Stimulated activated memory B cell treated with anti-CD40 and anti-IgM and Interleukin-4, amounts not matched to agents 10 μg/mL and 1 μg/mL and 100 μg/mL, for 72 hours (primary cell): ENCODE measurements around the gene ETNPPL.
A peak's percentile ranks its signal among the peaks of the same experiment; 100 is the strongest.

Source experiments
- ATAC-seq: fragments of 150-1000 bp; cut with Tn5 transposase; 2 replicates; pipeline ENCODE4 v1.10.0; 2021
- H3K27ac Mint-ChIP-seq: one replicate; pipeline ENCODE4 v1.8.0; 2022; ENCODE audit warnings: mild to moderate bottlenecking, mixed read lengths
- H3K27me3 Mint-ChIP-seq: one replicate; pipeline ENCODE4 v1.8.0; 2022; ENCODE audit warnings: mixed read lengths
- H3K36me3 Mint-ChIP-seq: one replicate; pipeline ENCODE4 v1.8.0; 2022; ENCODE audit warnings: mixed read lengths
- H3K4me1 Mint-ChIP-seq: one replicate; pipeline ENCODE4 v1.8.0; 2022; ENCODE audit warnings: mixed read lengths
- H3K4me3 Mint-ChIP-seq: one replicate; pipeline ENCODE4 v1.8.0; 2022; ENCODE audit warnings: mild to moderate bottlenecking, moderate library complexity, mixed read lengths
- H3K9me3 Mint-ChIP-seq: one replicate; pipeline ENCODE4 v1.8.0; 2022; ENCODE audit warnings: mixed read lengths

ETNPPL gene

DNA sequence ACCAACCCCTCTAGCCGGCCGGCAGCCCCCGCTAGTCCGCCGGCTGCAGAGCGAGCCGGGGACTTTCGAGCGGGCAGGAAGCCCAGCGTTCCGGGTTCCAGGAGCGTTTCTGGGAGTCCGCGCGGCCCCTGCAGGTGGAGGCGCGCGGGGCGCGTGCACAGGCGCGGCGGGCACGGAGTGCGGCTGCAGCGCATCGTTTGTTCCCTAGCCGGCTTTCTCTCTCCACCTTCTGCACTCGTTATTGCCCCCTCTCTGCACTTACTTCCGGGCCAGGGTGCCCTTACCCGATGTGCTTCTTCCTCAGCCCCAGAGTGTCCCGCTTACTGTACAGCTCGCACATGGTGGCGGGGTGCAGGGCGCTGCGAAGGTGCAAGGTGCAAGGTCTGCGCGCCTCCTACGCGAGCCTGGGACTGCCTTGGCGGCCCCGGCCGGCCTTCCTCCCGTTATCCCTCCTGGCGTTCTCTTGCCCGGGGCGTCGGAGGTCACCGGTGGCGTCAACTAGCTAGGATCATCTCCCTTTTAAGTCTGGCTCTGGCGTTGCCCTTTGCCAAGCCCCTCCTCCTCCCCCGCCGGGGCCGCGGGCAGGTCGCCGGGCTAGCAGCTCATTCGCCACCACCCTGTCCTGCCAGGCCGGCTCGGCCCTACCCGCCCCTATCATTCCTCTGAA lies at the start of gene ETNPPL:
Gene ETNPPL (minus strand): TSS at position 495 of the 667 bp plus-strand sequence. CDS start 155 bp downstream, at position 340.
- no peaks in the 10 kb centered on the region for H3K36me3 Mint-ChIP-seq
- peak within 1 kb of the TSS; percentile 64 for H3K4me3 Mint-ChIP-seq
- H3K4me1 Mint-ChIP-seq = peaks cover 13% of the 10 kb centered on the region
- peak; percentile 49 for ATAC-seq
- peaks cover 26% of the 10 kb centered on the region for H3K27me3 Mint-ChIP-seq
- no peaks in the 10 kb centered on the region for H3K9me3 Mint-ChIP-seq
- H3K27ac Mint-ChIP-seq = no peak within 1 kb of the TSS

DNA sequence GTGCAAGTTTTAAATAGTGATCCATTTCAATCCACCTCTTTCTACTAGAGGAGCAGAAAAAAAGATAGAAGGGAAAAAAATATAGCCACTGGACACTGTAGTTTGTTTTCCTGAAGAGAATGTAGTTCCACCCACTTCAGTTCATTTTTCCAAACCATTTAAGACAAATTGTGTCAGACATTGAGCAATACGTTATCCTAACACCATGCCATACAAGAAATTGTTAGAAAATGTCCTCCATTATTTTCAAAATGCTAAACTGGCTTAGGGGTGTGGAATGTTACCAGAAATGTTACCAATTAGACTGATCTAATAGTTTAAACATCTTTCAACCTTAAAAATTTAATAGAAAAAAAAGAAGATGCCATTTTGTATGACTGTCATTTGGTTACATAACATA lies 48.6 kb upstream of the ETNPPL start:
- Mint-ChIP-seq H3K4me3 (no peak overlapping the region), H3K36me3 (no peaks in the 10 kb centered on the region), H3K4me1 (no peaks in the 10 kb centered on the region), H3K27me3 (peaks cover 11% of the 10 kb centered on the region), H3K9me3 (no peaks in the 10 kb centered on the region), H3K27ac (no peak overlapping the region)
- no peak for ATAC-seq

DNA sequence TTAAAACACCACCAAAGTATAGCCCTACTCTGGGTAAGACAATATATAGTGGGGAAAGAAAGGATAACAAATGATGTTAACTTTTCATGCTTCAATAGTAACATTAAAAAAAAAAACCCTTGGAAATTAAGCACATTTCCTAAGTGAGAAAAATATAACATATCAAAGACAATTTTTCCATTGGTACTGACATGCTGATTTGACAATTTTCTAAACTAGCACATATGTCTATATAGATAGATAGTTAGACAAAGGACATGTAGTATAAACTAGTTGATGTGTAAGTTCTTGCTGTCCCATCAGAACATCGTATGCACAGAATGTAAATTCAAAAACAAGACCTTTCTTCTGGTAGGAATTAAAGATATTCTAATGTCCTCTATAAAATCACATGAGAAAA lies 47.2 kb upstream of the ETNPPL start:
- H3K4me3 Mint-ChIP-seq = no peak overlapping the region
- H3K9me3 Mint-ChIP-seq = no peaks in the 10 kb centered on the region
- H3K36me3 Mint-ChIP-seq = no peaks in the 10 kb centered on the region
- H3K27me3 Mint-ChIP-seq = peaks cover 11% of the 10 kb centered on the region
- H3K27ac Mint-ChIP-seq = no peak overlapping the region
- no peaks in the 10 kb centered on the region for H3K4me1 Mint-ChIP-seq
- no peak for ATAC-seq

DNA sequence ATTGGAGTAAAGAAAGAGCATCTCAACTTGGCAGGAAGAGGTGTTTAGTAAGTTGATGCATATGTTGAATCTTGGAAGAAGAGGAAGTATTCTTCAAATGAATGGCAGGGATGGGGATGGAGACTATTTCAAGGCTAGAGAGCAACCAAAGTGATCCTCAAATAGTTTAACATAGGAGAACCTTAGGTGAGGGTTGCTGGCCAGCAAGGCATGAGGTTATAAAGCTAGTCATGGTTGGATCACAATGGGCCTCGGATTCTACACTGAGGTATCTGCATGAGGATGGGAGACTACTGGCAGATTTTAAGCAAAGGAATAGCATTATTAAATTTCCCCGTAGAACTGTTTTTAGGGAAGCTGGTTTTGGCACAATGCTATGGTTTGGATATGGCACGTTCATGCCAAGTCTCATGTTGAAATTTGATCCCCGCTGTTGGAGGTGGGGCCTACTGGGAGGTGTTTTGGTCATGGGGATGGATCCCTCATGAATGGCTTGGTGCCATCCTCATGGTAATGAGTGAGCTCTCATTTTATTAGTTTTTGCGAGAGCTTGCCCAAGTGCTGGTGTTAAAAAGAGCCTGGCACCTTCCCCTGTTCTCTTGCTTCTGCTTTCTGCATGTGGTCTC lies 41.9 kb upstream of the ETNPPL start:
- Mint-ChIP-seq H3K27ac (no peak overlapping the region), H3K4me1 (no peaks in the 10 kb centered on the region), H3K9me3 (no peaks in the 10 kb centered on the region), H3K36me3 (no peaks in the 10 kb centered on the region), H3K27me3 (peaks cover 11% of the 10 kb centered on the region), H3K4me3 (no peak overlapping the region)
- no peak for ATAC-seq

DNA sequence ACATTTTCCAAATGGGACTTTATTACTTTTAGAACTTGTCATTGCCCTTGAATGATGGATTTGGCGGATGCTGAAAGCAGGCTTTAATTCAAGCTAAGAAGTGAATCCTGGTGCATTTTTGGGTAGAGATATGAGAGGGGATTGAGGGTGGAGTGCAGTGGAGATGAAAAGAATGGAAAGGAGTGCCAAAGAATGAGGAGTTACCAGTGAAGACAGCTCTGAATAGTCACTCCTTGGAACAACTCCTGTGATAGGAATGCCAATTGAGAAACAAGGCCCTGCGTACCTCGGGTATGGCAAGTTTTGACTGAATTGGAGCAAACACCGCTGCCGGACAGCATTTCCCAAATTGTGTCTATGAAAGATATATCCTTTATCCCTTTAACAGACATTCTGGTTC lies 36.5 kb upstream of the ETNPPL start:
- no peaks in the 10 kb centered on the region for H3K9me3 Mint-ChIP-seq
- no peaks in the 10 kb centered on the region for H3K4me1 Mint-ChIP-seq
- H3K27ac Mint-ChIP-seq = no peak overlapping the region
- ATAC-seq = no peak
- H3K36me3 Mint-ChIP-seq = no peaks in the 10 kb centered on the region
- no peak overlapping the region for H3K4me3 Mint-ChIP-seq
- no peaks in the 10 kb centered on the region for H3K27me3 Mint-ChIP-seq

DNA sequence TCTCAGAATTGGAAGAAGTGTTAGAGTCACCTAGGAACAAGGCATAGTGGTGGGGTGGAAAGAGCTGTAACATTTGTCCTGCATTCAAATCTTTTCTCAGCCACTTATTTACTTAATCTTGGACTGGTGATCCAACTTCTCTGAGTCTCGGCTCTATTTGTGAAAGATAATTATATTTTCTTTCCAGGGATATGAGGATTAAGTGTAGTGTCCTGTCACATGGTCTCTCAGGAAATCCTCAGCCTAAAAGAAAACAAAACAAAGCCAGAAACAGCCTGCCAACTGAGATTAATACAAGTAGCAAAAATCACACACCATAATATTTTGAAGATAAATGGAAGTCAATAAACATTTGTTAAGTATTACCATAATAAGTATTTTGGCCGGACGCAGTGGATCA lies 33.3 kb upstream of the ETNPPL start:
- Mint-ChIP-seq H3K36me3 (no peaks in the 10 kb centered on the region), H3K9me3 (no peaks in the 10 kb centered on the region), H3K4me3 (no peak overlapping the region), H3K27me3 (no peaks in the 10 kb centered on the region), H3K27ac (no peak overlapping the region), H3K4me1 (no peaks in the 10 kb centered on the region)
- no peak for ATAC-seq

DNA sequence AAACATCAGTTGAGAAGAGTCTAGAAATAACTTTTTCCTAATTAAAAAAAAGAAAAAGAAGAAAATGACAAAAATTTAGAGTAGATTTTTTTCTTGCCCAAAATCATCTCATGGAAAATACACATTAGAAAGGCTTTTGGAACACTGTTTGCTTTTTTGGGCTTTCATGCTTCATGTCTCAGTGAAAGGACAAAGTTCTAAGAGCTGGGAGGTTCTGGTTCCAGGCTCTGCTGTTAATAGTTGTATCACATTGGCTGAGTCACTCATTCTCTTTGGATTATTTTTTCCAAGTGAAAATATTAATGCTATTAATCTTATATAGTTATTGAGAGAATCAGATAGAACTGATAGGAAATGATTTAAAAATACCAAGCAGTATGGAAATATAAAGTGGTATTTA lies 32.9 kb upstream of the ETNPPL start:
- H3K9me3 Mint-ChIP-seq = no peaks in the 10 kb centered on the region
- no peaks in the 10 kb centered on the region for H3K36me3 Mint-ChIP-seq
- no peak for ATAC-seq
- H3K27ac Mint-ChIP-seq = no peak overlapping the region
- no peak overlapping the region for H3K4me3 Mint-ChIP-seq
- H3K4me1 Mint-ChIP-seq = no peaks in the 10 kb centered on the region
- no peaks in the 10 kb centered on the region for H3K27me3 Mint-ChIP-seq

DNA sequence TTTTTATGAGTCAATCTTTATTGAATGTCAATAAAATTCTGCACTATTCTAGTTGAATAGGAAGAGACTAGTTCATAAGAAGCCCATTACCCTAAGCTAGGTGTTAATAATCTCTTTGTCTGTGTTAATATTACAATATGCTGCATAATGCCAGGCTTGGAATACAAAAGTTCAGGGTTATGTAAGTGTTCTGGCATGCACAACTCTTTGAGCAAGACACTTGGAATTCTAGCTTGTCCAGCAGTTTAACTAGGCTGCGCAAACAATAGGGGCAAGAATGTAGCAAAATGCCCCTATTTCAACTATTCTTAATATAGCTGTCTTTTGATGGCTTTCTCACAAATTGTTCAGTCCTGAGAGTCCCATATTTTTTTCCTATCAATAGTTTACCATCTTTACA lies 31.3 kb upstream of the ETNPPL start:
- Mint-ChIP-seq H3K27me3 (no peaks in the 10 kb centered on the region), H3K4me3 (no peak overlapping the region), H3K27ac (no peak overlapping the region), H3K36me3 (no peaks in the 10 kb centered on the region), H3K9me3 (no peaks in the 10 kb centered on the region), H3K4me1 (no peaks in the 10 kb centered on the region)
- no peak for ATAC-seq

DNA sequence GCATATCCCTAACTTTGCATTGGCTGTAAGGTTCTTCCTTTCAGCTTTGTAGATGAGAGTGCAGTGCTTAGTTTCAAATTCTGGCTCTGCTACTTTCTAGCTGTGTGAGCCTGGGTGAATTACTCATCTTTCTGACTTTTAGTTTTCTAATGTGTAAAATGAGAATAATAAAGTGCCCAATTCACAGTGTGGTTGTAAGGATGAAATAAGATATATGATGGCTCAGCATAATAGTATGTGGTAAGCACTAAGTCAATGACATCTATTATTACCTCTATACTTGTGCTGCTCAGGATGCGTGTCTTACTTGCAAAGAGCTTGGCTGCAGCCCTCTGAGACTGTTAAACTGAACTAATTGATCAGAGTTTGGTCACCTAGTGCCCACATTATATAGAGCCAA lies 30.6 kb upstream of the ETNPPL start:
- H3K9me3 Mint-ChIP-seq = no peaks in the 10 kb centered on the region
- no peak overlapping the region for H3K27ac Mint-ChIP-seq
- H3K27me3 Mint-ChIP-seq = no peaks in the 10 kb centered on the region
- H3K36me3 Mint-ChIP-seq = no peaks in the 10 kb centered on the region
- no peak for ATAC-seq
- H3K4me1 Mint-ChIP-seq = no peaks in the 10 kb centered on the region
- no peak overlapping the region for H3K4me3 Mint-ChIP-seq

DNA sequence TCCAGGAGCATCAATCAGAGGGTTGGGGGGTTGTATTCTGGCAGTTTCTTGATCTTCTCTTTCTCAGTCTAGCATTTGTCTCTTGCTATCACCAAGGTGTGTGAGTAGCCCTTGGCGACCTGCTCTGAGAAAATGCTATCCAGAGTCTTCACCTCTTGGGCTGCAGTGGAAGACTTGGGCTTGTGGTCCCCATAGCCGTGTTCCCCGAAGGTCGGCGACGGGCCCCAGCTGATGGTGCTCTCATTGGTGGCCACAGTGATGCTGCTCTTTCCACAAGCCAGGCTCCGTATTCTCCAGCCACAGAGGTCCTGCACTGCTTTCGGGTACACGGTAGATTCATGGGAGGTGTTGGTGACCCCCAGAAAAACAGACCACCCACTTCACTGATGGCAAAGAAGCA lies 25.9 kb upstream of the ETNPPL start:
- ATAC-seq = no peak
- H3K4me3 Mint-ChIP-seq = no peak overlapping the region
- no peak overlapping the region for H3K27ac Mint-ChIP-seq
- H3K4me1 Mint-ChIP-seq = no peaks in the 10 kb centered on the region
- H3K27me3 Mint-ChIP-seq = no peaks in the 10 kb centered on the region
- H3K36me3 Mint-ChIP-seq = no peaks in the 10 kb centered on the region
- no peaks in the 10 kb centered on the region for H3K9me3 Mint-ChIP-seq

DNA sequence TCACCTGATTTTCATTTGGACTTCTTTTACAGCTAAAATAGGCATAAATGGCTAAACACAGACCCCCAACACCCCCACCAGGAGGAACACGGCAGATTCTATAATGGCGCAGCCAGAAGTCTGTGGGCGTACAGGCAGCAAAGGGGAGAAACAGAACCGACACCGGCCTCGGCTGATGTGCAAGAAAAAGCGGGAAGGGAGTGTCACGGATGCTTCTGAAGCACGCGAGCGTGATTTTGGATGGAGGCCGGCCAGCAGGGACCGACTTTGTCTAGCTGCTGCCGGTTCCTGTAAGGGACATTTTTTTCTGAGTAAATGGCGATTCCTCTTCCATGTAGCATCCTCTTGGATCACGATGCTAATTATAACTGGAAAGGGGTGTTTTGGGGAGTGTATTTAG lies 24.9 kb upstream of the ETNPPL start:
- no peaks in the 10 kb centered on the region for H3K27me3 Mint-ChIP-seq
- no peaks in the 10 kb centered on the region for H3K4me1 Mint-ChIP-seq
- H3K27ac Mint-ChIP-seq = no peak overlapping the region
- ATAC-seq = no peak
- H3K4me3 Mint-ChIP-seq = no peak overlapping the region
- no peaks in the 10 kb centered on the region for H3K36me3 Mint-ChIP-seq
- no peaks in the 10 kb centered on the region for H3K9me3 Mint-ChIP-seq

DNA sequence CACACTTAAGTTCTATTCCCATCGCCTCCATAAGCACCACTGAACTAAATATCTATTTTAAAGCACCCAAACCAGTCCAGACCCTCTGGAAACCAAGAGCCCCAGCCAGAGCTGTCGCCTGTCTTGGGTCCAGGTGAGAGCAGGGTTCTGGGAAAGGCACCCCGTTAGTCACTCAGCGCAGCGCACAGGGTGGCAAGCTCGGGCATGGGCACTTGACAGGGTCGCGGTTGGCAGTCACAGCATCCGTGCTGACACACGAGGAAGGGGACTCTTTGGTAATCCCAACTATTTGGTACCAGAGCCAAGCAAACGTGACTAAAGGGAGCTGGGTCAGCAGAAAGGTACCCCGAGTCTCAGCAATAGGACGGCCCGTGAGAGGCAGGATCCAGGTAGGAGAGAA lies 24.3 kb upstream of the ETNPPL start:
- H3K27me3 Mint-ChIP-seq = no peaks in the 10 kb centered on the region
- no peak for ATAC-seq
- no peaks in the 10 kb centered on the region for H3K9me3 Mint-ChIP-seq
- no peak overlapping the region for H3K27ac Mint-ChIP-seq
- no peaks in the 10 kb centered on the region for H3K36me3 Mint-ChIP-seq
- no peak overlapping the region for H3K4me3 Mint-ChIP-seq
- no peaks in the 10 kb centered on the region for H3K4me1 Mint-ChIP-seq

DNA sequence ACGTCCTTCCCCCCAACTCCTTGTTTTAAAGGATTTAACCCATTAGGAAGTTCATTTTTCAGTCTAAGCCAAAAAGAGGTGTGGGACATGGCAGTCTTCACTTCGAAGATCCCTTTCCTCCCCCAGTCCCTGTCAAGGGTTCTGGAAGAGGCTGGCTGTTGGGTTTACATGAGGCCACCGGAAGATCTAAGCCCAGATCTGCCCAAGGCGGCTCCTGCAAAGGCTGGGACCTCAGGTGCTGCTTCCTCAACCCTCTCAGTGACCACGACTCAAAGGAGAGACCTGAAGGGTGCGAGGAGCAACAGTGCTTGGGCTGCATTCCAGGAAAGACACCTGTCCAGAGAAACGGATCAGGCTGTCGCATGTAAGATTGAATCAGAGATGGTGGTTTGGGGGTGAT lies 23.5 kb upstream of the ETNPPL start:
- ATAC-seq = no peak
- H3K36me3 Mint-ChIP-seq = no peaks in the 10 kb centered on the region
- H3K27ac Mint-ChIP-seq = no peak overlapping the region
- no peak overlapping the region for H3K4me3 Mint-ChIP-seq
- no peaks in the 10 kb centered on the region for H3K27me3 Mint-ChIP-seq
- H3K9me3 Mint-ChIP-seq = no peaks in the 10 kb centered on the region
- H3K4me1 Mint-ChIP-seq = no peaks in the 10 kb centered on the region

DNA sequence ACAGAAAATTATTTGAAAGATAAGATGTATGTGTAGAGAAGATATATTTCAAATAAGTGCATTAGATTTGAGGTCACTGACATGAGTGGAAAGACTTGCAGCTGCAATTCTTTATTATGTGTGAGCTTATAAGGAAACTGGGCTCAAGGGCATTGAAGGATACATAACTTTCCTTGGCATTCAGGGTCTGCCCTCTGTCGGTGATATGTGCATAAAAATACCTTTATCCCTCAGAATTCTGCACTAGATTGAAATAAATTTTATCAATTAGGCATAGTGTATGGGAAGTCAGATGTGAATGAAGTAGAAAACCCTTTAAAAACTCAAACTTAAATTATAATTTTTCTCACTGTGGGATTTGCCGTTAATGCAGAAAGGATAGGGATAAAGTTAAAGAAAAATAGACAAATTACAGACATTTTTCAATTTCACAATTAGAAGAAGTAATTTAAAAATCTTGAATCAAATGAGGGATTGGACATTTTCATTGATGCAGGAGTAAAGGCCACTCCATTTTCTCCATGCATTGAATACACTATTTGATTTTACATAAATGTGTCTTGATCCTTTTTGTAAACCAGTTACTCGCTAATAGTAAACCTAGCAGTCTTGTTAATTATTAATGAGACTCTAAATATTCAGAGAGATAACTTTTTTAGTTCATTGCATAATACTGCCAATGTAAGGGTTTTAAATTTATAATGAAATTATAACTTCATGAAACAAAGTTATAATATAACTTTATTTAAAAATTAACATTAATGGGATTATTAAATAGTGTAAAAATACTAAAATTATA lies 21.0 kb upstream of the ETNPPL start:
- Mint-ChIP-seq H3K9me3 (no peaks in the 10 kb centered on the region), H3K4me1 (no peaks in the 10 kb centered on the region), H3K27me3 (no peaks in the 10 kb centered on the region), H3K36me3 (no peaks in the 10 kb centered on the region), H3K4me3 (no peak overlapping the region), H3K27ac (no peak overlapping the region)
- no peak for ATAC-seq

DNA sequence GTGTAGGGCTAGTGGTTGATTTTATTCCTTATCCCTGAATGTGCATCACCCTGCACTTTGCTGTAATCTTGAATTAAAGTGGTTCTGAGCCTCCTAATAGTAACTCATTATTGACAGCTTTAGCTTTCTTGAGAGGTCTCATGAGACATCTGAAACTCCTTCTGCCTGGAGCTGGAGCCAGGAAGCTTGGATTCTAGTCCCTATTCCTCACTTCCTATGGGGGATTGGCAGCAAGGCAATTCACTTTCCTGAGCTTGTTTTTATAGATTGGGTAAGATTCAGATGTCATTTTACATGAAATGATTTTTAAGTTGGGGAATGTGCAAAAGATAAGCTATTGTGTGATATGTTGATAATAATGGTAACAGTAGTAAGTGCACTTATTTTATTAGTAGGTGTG lies 17.1 kb upstream of the ETNPPL start:
- H3K27me3 Mint-ChIP-seq = no peaks in the 10 kb centered on the region
- H3K4me3 Mint-ChIP-seq = no peak overlapping the region
- H3K27ac Mint-ChIP-seq = no peak overlapping the region
- ATAC-seq = no peak
- H3K4me1 Mint-ChIP-seq = no peaks in the 10 kb centered on the region
- H3K36me3 Mint-ChIP-seq = no peaks in the 10 kb centered on the region
- no peaks in the 10 kb centered on the region for H3K9me3 Mint-ChIP-seq

DNA sequence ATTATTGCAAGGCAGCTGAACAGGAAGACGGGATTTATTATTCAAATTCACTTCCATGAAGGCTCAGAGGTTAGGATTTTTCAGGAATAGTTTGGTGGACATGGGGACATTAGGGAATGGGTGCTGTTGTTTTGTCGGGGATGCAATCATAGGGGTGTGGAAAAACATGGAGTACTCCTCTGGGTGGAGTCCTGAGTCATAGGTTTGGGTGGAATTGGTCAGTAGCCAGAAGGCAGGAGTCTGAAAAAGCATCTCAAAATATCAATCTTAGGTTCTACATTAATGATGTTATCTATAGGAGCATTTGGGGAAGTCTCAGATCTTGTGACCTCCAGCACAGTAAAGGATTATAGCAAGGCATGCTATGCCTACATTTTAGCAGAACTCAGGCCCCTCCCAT lies 14.5 kb upstream of the ETNPPL start:
- H3K27ac Mint-ChIP-seq = no peak overlapping the region
- H3K36me3 Mint-ChIP-seq = no peaks in the 10 kb centered on the region
- H3K4me3 Mint-ChIP-seq = no peak overlapping the region
- peaks cover 5% of the 10 kb centered on the region for H3K27me3 Mint-ChIP-seq
- H3K4me1 Mint-ChIP-seq = no peaks in the 10 kb centered on the region
- no peak for ATAC-seq
- no peaks in the 10 kb centered on the region for H3K9me3 Mint-ChIP-seq
